SK-N-MC (cell line): ENCODE measurements around the gene TXNRD1.

Source experiments
- EZH2 ChIP-seq: fragments of 200-600 bp; sonication (generic); IDR thresholded peaks from one replicate; pipeline ENCODE4 v1.6.1; 2017; ENCODE audit warnings: antibody characterized with exemption
- FOXP2 ChIP-seq: optimal IDR thresholded peaks from 2 replicates; pipeline ENCODE3; 2011; ENCODE audit warnings: mild to moderate bottlenecking, moderate library complexity; ENCODE audit not compliant: insufficient read depth; ENCODE audit errors: extremely low read length, control extremely low read depth
- POLR2AphosphoS5 ChIP-seq: IDR thresholded peaks from 2 replicates; pipeline ENCODE4 v1.6.1; 2012; ENCODE audit warnings: mild to moderate bottlenecking, low read depth, low read length, borderline replicate concordance

DNA sequence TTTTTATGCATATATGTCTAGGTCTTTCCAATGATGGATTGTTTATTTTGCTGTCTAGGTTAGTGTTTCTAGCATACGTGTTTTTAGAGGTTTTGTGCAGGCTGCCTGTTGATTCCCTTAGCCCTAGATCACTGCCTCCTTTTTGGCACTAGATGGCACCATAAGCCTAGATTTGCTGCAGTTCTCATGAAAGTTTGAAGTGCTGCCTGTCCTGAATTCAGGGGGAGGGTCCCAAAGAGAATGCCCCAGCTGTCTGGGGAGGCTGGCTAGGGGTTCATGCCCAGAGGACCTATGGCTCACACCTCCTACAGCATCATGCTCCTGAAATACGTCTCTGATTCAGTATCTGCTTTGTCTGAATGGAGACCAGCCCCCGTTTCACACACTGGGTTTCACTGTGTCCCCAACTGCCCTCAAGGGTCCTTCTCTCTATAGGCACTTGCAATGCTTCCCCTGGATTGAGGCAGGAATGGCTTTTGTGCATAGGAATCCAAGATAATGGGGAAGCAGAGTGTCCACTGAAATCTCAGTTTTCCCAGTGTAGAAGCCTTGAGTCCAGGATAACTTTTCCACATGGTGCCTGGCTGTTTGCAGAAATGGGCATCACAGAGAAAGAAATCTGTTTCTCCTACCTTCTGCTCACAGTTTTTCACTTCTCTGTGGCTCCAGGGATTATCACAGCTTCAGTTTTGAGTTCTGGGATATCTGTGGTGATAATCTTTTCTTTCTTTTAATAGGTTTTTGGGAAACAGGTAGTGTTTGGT, 14.2 kb upstream of the TXNRD1 start:
- no peak for TF ChIP-seq POLR2AphosphoS5
- no peak for TF ChIP-seq EZH2
- TF ChIP-seq FOXP2: no peak
